OCI-LY7 (cell line): Measurements from ENCODE around the gene RAB17.

Experiments
- CTCF ChIP-seq: fragments of 200-600 bp; sonication (generic); conservative IDR thresholded peaks from 2 replicates; pipeline ENCODE4 v1.5.1; 2014; ENCODE audit warnings: mild to moderate bottlenecking, antibody characterized with exemption, low read length, moderate library complexity, mixed read lengths
- EZH2phosphoT487 ChIP-seq: fragments of 200-600 bp; sonication (generic); IDR thresholded peaks from 2 replicates; pipeline ENCODE4 v1.6.1; 2018; ENCODE audit warnings: low read depth, borderline replicate concordance, mild to moderate bottlenecking, mixed run types, antibody characterized with exemption, low read length, moderate library complexity, mixed read lengths

- TF ChIP-seq CTCF: no peak
- TF ChIP-seq EZH2phosphoT487: no peak
Measured at GRCh38 chr2:237551071-237551574, 39.4 kb downstream of the RAB17 start.
